T-helper 9 cell (primary cell): Measurements from ENCODE around the gene ITM2C.

Experiments
- DNase-seq: peaks from one replicate; pipeline ENCODE4 v3.0.0-alpha.2; 2020

Gene ITM2C

DNA sequence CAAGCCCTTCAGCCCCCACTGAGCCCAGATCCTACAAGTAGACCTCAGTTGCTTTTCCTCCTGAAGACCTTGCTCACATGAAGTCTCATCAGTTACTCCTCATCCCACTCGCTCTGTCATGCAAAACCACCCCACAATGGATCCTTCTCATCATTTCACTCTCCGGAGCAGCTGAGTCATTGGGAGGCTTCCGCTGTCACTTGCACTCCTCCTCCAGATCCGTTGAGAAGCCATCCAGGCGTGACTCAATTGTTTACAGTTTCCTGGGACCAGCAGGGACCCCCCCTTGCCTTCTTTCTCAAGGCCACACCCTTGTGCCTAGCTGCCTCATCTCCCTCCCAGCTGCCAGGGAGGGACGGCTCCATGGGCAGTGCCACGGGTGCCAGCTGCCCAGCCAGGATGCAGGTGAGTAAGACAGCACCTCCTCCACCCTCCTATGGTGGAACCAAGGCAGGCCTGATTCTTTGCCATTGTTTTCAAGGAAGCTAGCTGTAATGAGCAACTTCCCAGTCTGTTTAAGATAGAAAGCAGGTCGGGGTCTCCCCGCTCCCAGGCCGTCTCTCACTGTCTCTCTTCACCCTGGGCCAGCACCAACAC is 44.0 kb downstream of the ITM2C start:
- no peak for DNase-seq

DNA sequence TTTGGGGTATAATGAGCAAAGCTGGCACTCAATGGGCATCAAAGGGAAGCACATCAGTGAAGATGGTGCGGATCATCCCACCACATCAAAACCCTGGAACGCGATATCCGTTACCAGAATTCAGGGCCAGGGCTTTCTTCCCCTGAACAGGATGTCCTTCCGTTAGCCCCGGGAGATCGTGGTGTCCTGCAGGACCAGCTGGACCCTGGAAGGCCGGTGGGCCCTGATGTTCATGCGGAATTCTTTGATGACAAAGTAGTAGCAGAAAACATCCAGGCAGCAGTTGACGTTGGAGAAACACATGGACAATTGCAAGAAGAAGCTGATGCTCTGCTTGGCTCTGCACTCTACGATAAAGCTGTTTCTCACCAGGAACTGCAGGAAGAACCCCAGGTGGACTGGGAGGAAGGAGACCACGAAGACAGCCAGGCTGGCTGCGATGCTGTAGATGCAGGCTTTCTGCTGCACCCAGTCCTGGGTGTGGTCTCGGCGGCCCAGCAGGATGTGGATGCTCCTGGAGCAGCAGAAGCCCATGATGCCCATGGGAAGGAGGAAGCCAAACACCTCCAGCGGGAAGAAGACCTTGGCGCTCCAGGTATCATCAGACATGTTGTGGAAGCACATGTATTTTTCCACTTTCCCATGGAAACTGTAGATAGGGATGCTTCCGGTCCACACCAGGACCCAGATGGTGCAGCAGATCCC is 45.3 kb downstream of the ITM2C start:
- DNase-seq = no peak

DNA sequence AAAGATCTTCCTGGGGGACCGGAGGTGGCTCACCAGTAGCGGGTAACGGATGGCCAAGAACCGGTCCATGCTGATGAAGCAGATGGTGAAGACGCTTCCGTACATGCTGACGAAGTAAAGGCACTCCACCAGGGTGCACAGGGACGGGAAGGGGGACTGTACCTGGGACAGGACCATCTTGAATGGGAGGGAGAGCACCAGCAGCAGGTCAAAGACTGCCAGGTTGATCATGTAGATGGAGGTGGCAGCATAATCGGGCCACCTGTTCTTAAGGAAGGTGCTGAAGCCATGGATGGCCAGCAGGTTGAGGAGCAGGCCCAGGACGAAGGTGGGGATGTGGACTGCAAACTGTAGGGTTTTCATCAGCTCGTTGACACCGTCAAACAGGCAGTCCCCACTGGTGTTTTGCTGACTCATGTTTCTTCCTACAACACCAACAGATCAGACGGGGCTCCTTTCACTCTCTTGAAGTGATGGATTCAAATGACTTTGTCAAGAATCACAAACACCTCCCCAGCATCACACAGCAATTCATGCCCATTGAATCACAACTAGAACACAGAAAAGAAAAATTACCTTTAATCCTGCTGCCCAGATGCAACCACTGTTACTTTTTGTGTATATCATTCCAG is 45.9 kb downstream of the ITM2C start:
- no peak for DNase-seq

DNA sequence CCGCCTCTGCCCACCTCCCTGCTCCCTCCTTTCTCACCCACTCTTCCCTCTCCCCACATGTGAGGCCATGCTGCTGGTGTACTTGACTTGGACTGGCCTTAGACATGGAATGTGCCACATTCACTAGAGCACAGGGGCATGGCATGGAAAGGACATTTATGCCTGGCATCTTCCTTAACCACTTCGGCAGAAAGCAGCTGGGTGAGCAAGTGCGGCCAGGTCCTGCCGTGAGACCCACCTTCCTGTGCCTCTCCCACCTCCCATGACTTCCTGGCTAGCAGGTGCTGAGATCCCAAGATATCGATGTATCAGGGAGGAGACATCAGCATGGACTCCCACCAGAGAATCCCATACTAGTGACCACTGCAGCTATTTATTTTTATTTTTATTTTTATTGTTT is 47.3 kb downstream of the ITM2C start:
- no peak for DNase-seq

DNA sequence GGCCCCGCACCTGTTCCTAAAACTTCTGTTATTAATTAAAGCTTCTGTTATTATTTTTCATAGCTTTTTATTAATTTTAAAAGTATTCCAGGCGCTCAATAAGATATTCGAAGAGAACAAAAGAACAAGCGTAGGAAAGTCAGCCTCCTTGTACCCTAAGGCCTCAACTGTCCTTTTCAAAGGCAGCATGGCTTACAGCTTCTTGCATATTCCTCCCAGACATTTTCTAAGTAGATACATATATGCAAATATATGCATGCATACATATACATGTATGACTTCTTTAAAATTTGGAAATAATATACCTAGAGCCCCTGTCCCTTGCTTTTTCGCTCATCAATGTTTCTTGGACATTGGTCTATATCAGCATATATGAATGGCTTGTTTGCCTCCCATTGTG is 48.0 kb downstream of the ITM2C start:
- DNase-seq = no peak

DNA sequence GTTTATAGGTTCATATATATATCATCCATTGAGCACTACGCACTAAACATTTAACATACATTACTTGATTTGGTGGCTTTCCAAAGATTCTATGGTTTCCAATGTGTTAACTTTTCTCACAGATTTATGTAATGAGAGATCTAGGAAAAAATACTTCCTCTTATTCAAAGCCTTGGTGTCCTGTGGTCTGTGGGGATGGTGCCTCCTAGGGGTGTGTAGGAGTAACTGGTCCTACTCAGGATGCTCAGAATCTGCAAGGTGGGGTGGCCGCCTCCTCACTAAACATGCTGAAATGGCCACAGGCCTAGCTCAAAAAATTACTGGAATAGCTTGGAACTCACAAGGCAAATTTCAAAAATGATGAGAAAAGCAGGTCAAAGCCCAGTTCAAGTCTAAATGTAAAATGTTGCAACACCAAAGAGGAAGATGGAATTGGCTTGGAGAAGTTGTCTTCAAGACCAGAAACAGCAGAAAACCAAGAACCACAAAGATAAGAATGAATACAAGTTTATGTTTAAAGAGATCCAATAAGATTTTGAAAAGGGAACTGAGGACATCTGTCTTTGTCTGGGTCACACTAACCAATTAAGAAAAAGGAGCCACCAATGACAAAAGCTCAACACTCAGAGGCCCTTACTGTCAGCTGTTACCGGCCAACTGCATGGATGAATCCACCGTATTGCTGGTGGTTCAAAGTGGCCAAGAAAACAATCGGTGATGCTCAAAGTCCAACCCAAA is 48.8 kb downstream of the ITM2C start:
- DNase-seq = no peak

DNA sequence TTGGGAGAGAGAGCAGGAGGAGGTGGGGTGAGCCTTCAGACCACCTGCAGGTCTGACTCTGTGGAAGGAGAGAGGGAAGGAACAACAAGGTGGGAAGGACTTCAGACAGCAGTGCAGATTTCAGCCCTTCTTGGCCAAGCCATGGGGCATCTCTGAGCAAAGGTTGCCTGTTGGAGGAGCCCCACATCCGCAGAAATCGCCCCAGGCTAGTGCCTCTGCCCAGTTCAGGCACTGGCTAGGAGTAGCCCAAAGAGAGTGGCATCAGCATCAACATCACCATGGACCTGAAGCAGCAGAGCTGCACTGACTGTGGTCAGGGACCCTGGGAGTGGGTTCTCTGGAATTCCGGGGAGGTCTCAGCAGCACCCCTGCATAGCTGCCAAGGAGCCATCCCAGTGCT is 50.1 kb downstream of the ITM2C start:
- DNase-seq = no peak

DNA sequence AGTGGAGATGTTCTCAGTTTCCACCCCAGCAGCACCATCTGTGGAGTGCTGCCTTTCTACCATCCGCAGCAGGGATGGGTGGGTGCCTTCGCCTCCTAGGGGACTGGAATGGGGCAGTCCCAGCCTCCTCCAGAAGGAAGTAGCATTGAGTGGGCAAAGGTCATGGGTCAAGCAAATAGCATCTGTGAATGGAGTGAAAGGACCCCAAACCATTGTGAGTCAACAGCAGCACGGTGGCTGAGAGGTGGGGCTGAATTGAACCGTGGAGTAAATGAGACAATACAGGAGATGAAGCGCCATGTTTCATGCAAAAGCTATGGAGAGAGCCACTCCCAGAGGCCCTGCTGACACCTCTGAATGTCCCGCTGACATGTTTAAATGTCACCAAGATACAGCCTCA is 50.6 kb downstream of the ITM2C start:
- no peak for DNase-seq

DNA sequence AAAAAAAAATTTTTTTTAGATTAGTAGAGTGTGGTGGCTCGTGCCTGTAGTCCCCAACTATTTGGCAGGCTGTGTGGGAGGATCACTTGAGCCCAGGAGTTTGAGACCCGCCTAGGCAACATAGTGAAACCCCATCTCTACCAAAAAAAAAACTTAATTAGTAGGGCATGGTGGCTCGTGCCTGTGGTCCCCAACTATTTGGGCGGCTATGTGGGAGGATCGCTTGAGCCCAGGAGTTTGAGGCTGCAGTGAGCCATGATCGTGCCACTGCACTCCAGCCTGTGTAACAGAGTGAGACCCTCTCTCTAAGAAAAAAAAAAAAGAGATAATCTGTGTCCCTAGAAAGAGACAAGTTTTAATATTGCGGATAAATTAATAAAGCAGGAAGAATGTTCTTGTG is 51.5 kb downstream of the ITM2C start:
- no peak for DNase-seq

DNA sequence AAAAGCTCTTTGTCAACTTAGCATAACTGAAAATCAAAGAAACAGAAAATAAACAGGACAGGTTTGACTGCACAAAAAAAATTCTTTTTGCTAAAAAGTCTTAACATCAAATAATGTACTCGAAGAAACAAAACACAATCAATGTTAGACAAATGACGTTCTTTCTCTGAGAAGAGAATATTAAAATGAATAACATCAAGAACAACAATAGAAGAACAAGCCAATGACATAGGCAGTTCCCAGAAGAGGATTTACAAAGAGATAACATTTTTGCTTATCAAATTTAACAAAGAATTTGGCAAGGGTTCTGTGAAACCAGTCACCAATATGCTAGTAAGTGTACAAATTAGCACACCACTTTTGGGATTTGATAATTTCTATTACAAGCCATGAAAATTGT is 54.5 kb downstream of the ITM2C start:
- no peak for DNase-seq

DNA sequence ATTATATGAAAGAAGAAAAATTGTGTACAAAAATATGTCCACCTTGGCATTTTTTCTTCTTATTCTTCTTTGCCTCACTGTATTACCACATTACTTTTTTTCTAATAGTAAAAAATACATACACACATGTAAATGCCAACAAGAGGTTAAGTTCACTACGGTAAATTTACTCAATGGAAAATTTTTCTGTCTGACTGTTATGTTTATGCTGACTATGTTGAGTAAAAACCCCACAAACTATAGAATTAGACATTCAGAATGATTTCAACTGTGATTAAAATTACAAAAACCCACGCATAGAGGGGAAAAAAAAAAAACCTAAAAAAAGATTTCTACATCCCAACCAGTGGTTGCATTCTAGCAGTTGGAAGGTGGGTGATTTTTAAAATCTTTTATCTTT is 54.9 kb downstream of the ITM2C start:
- no peak for DNase-seq

DNA sequence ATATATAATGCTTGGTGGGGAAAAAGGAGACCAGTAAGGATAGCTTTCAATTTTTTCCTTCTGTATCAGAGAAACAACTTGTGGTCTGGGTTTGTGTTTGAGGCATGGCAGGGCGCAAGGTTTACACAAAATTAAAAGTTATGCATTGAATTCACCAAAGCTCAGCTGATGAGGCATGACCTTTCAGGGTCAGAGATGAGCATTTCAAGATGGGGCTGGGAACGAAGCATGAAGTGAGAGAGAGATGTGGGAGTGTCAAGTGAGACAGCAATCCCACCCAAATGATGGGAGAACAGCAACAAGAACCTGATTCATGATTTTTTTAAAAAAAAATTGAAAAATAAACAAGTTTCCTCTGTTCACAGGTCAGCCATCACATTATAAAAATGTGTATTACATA is 55.4 kb downstream of the ITM2C start:
- DNase-seq = no peak

DNA sequence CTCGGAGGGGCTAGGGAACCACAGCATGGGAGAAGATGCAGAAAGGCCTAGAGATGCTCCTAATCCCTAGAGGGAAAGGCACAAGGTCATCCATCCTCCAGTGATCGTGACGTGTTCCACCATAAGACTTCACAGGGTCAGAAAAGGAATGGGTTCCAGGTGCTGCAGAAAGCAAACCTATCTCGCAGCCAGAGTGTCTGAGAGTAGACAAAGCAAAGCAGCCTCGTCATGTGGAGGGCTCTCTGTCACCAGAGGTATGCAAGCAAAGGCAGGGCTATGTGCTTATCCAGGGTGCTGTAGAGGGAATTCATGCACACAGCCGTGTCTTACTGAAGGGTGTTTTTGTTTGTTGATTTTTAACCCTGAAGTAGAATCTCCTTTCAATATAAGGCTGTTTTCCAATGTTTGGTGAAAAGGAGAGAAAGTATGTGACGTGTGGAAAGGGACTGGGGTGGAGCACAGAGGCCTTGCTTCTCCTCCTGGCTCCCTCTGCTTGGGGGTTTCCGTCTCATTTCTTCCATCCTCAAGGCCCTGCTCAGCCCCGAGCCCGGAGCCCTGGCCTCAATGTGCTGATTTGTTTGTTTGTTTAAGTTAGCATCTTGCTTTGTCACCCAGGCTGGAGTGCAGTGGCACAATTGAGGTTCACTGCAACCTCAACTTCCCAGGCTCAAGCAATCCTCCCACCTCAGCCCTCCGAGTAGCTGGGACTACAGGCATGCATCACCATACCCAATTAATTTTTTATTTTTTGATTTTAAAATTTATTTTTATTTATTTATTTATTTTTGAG is 57.3 kb downstream of the ITM2C start:
- no peak for DNase-seq

DNA sequence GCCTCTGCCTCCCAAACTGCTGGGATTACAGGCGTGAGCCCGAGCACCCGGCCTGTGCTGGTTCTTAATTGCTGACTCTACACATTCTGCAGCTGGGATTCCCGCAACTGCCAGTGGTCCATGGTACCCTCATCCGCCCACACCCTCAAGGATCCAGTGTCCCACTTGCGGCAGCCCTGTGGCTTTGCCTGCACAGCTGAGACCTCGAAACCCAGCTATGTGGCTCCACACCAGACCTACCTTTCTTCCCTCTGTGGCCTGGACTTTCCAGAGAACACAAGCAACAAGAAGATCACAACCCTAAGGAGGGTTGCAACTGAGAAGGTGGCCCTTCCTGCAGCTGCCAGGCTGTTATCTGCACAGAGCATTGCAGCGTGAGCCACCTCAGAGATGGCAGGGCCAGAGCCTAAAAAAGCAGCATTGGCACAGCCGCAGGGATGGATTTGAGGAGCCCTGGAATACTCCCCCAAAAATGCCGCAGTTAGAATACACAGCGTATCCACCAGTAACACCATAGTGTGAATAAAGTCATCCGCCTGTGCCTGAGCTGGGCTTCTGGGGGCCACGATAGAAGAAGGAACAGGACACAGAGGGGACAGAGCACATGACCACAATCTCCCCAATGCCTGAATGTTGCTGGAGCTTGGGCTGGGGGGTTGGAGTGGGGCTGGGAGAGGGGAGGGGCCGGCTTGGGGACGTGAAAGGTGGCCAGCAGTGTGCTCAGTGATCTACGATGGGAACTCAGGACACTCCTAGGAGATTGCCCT is 58.4 kb downstream of the ITM2C start:
- no peak for DNase-seq

DNA sequence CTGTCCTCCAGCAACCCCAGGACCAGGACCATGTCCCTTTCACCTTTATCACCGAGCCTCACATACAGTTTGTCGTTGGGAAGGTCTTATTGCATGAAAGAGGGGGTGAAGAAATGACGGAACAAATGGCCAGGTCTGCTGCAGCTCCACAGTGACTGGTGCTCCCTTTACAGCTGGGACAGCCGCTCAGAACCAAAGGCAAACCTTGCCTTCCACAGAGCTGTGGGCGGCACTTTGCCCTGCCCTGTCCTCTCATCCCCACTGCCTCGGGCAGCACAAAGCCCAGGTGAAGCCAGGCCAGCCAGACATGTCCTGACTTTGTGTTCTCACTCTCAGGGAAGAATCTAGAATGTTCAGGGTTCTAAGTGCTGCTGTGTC is 59.3 kb downstream of the ITM2C start:
- DNase-seq = no peak

DNA sequence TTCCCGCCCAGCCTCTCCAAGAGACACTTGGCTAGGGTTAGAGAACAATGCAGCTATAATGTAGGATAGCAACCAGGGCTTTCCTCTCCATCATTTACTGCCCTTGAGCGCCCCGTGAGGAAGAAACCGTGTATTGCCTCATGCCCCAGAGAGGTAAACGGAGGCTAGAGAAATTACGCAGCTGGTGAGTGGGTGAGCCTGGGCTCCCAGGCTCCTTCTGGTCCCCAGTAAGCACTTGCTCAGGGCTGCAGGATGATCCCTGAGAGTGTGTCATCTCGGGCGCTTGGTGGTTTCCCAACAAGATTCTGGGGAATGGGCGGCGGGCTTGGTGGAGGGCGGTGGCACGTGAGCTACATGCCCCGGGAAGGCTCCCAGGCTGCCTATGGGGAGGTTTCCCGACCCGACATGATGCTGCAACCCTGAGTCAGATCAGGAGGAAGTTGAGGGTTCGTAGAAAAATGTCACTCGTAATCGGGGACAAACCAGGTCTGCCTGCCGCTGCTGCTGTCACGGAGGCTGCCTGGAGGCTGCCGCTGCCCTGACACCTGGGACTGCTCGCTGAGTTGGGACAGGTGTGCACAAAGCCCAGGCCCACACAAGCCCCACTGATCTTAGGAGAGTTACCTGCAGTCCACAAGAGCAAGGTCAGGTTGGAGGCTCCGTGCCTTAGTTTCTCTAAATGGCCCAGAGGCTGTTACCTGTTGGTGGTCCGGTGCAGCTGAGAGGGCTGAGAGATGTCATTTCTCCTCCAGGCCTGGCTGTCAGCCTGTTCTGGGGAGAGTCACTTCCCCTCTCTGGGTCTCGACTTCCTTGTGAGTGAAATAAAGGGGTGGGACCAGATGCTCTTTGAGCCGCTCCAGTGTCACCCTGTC is 60.0 kb downstream of the ITM2C start, which contains the start of gene GPR55:
TSS of gene GPR55 (minus strand) at position 773 of the 872 bp plus-strand sequence. CDS start 14,280 bp downstream, outside the sequence.
- peak; percentile 38 for DNase-seq

DNA sequence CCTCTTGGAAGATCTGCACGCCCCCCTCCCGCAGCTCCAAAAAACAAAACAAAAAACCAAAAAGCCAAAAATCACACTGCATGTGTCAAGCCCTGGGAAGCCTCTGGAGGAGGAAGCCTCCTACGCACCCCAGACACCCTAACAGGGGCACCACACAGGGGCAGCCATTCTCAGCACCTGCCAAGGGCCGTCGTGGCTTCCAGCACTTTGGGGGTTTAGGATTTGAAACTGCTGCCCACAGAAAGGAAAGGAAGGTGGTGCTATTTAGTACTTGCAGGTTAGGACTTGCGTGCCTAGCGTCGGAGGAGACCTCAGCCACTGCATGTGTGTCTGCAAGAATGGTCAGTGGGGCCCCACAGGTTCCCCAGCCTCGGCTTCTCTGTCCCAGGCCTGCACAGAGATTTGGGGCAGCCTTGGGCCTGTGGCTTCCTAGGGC is 60.7 kb downstream of the ITM2C start:
- no peak for DNase-seq

DNA sequence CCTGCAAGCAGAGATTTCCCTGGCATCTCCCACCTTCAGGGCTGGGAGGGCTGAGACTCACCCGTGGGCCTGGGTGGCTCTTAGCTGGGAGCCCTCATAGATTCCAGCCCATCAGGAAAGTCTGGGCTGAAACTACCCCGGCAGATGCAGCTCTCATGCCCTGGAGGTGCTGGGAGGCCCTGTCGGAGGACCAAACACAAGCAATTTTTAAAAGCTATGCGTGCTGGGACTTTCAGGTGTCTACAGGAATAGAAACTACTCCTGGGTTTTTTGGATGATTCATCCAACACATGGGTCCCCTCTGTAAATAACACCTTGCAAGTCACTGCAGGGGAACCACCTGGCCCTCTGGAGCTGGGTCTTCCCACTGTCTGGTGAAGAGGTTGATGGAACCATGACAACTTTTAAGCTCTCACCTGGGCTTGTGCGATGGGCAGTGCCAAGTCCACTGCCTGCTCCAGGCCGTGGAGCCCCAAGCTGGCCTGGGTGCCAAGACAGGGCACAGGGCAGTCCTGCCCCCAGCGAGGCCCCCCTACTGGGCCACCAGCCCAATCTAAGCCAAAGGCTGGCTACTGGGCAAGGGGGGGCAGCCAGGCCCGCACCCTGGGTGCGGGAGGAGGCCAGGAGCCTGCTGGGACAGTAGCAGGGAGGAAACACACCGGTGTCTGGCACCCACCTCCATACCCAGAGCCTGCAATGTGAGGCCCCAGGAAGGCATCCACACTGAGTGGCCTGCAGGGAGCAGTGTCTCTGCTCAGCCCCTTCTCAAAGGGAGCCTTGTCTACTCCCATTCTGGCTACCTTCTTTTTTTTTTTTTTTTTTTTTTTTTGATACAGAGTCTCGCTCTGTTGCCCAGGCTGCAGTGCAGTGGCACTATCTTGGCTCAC is 61.4 kb downstream of the ITM2C start:
- no peak for DNase-seq

DNA sequence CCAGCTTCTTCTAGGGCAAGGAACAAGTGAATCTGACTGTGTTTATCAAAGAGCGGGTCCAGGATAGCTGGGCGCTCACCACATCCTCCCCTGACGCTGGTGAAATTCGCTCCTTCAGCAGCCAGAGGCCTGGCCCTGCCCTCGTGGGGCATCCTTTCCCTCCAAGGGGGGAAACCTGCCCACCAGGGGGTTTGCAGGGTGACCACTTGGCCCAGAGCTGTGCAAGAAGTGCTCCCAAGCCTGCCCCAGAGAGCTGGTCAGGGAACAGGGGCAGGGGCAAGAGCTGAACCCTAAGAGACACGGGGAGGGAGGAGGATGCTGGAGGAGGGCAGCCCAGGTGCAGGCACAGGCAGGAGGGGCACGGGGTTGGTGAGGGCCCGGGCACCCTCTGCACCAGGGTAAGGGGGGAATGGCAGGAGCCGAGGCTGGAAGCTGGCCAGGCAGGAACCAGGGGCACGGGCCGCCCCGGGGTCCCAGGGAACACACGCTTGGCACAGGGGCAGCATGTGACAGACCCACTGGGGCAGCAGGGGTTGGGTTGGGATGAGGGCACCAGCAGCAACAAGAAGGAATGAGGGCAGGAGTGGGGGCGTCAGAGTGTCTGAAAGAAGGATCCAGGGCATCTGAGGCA is 63.1 kb downstream of the ITM2C start:
- no peak for DNase-seq
